Testis (tissue), 3 donors: ENCODE measurements around the gene SCN9A. TPM values are rescaled to one million over a fixed set of nuclear protein-coding genes. Genes with fewer than 3 reads are reported as not detected.

Experiments
- DNase-seq: peaks from one replicate; pipeline ENCODE4 v3.0.0-alpha.2; 2019
- H3K27ac ChIP-seq, 2 donors: fragments of 200-600 bp; sonication (generic); one replicate each; pipeline ENCODE4 v1.5.1; 2019
- H3K27me3 ChIP-seq: fragments of 200-600 bp; sonication (generic); one replicate; pipeline ENCODE4 v1.5.1; 2019
- H3K36me3 ChIP-seq: fragments of 200-600 bp; sonication (generic); one replicate; pipeline ENCODE4 v1.5.1; 2017; ENCODE audit warnings: low read depth; ENCODE audit errors: missing control alignments
- H3K4me1 ChIP-seq: fragments of 200-600 bp; sonication (generic); one replicate; pipeline ENCODE4 v1.5.1; 2019
- H3K4me3 ChIP-seq, 2 donors: fragments of 200-600 bp; sonication (generic); one replicate each; pipeline ENCODE4 v1.5.1; 2017 to 2019
- H3K9me3 ChIP-seq: fragments of 200-600 bp; sonication (generic); one replicate; pipeline ENCODE4 v1.5.1; 2017
- POLR2A ChIP-seq: fragments of 450-650 bp; IDR thresholded peaks from one replicate; pipeline ENCODE4 v1.6.1; 2017; ENCODE audit warnings: antibody characterized with exemption, mild to moderate bottlenecking, moderate library complexity
- WGBS, 2 donors: methylation state at CpG; one replicate each; pipeline ENCODE4 v1.1.5; 2018; 5-methylcytosine and 5-hydroxymethylcytosine counted together
- intact Hi-C: fragments of 100-400 bp; cut with DNase I; formaldehyde crosslinking; loops from one replicate; pipeline ENCODE4 v1.15.1; 2023; ENCODE audit warnings: low total_unique reads
- polyA plus RNA-seq: library from polyadenylated mRNA; stranded (reverse); fragments of 350-450 nt; fragmentation: Illumina TruSeq; extraction: RNeasy Lipid Tissue Mini Kit (QIAGEN cat#74804); gene quantifications from one replicate; pipeline ENCODE4 v1.2.3, GENCODE V29; 2014; ENCODE audit warnings: low read depth, low replicate concordance; ENCODE audit not compliant: insufficient read depth
- total RNA-seq, 2 donors: library from RNA; depleted of rRNA; stranded (reverse); fragments of >200 nt; gene quantifications; one replicate each; pipeline ENCODE4 v1.2.3, GENCODE V29; 2016
- TF ChIP-seq, protein P1 (sequence below), 3 experiments: fragments of 450-650 bp in 2 of 3; fragments of 200-600 bp in 1 of 3; sonication (generic) in 1 of 3; IDR thresholded peaks; one replicate each; pipeline ENCODE4 v1.5.1; 2016 to 2019; ENCODE audit warnings: antibody characterized with exemption in 3 of 3, mild to moderate bottlenecking in 2 of 3, moderate library complexity in 1 of 3

Gene SCN9A
- total and polyA plus RNA-seq, 3 donors from 2014 or later: 7.3 to 117 (median 85.7) TPM

DNA sequence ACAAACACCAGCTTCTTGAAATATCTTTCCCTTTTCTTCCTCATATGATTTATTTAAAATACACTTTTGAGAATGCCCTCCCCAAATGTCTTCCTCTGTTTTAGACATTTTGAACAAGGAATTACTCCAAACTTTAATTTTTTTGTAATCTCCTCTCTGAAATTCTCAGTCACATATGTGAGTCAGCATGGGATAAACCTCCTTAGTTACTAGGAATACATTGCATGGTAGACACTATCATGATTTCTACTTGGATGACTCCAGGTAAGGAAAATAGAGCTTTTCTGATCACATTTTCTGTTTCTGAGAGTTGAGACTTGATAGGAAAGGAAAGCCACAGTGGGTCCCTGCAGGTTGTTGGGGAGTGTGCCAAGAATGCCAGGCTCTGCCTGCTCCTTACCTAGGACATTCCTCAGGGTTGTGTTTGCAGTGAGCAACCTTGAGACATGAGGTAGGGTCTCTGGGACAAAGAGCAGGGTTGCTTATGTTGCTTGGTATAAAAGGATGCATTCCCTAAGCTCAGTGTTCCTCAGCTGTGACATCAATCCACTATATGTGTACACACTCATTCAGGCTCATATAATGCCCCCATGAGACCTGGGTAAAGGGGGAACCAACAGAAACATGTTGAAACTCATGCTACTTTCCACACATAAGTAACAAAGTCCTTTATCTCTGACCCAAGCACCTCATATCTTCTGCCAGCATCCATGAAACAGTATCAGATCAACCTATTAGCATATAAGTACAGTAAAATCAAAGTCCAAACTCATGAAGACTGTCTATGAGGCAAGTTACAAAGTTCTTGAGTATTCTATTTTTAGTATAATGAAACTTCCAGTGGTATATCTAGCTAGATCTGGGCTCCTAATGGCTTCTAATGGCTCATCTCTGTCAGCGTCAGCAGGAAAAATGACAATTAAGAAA, 135.1 kb downstream of the SCN9A start:
- TF ChIP-seq POLR2A: no peak
- TF ChIP-seq, protein P1, sequence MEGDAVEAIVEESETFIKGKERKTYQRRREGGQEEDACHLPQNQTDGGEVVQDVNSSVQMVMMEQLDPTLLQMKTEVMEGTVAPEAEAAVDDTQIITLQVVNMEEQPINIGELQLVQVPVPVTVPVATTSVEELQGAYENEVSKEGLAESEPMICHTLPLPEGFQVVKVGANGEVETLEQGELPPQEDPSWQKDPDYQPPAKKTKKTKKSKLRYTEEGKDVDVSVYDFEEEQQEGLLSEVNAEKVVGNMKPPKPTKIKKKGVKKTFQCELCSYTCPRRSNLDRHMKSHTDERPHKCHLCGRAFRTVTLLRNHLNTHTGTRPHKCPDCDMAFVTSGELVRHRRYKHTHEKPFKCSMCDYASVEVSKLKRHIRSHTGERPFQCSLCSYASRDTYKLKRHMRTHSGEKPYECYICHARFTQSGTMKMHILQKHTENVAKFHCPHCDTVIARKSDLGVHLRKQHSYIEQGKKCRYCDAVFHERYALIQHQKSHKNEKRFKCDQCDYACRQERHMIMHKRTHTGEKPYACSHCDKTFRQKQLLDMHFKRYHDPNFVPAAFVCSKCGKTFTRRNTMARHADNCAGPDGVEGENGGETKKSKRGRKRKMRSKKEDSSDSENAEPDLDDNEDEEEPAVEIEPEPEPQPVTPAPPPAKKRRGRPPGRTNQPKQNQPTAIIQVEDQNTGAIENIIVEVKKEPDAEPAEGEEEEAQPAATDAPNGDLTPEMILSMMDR (IDR thresholded peaks at IDR 0.05): no peak
- H3K9me3 ChIP-seq: no peaks in the 10 kb centered on the region
- 90 to 93% methylated on average over 1 of the region's 1 CpG for WGBS, 2 donors
- intact Hi-C loops: no loop called here
- no peak overlapping the region for H3K4me3 ChIP-seq
- no peak for DNase-seq
- H3K27me3 ChIP-seq: no peaks in the 10 kb centered on the region
- H3K36me3 ChIP-seq: no peaks in the 10 kb centered on the region
- H3K4me1 ChIP-seq: no peaks in the 10 kb centered on the region
- no peak overlapping the region for H3K27ac ChIP-seq

DNA sequence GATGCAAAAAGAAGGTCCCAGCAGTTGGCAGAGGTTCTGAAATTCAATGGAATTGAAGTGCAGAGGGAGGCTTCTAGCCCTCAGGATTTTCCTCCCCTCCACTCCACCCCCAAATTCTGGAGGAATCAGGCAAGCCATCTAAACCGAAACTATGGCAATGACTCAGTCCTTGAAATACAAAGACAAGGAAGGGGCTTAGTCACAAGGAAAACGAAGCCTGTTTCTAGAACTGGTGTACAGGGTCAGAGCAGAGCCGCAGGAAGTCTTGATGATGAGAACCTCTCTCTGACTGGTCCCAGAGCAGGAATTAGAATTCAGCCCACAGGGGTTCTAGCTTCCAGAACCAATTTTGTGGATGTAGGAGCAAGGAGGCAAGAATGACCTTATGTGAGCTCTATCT, 136.2 kb downstream of the SCN9A start:
- TF ChIP-seq POLR2A: no peak
- TF ChIP-seq, protein P1 (IDR thresholded peaks at IDR 0.05): no peak
- H3K27ac ChIP-seq: no peak overlapping the region
- H3K36me3 ChIP-seq: no peaks in the 10 kb centered on the region
- intact Hi-C loops: no loop called here
- H3K4me3 ChIP-seq: no peak overlapping the region
- no peak for DNase-seq
- H3K4me1 ChIP-seq: no peaks in the 10 kb centered on the region
- H3K9me3 ChIP-seq: no peaks in the 10 kb centered on the region
- no peaks in the 10 kb centered on the region for H3K27me3 ChIP-seq
- WGBS, 2 donors: 91 to 93% methylated on average over 3 of the region's 3 CpGs

DNA sequence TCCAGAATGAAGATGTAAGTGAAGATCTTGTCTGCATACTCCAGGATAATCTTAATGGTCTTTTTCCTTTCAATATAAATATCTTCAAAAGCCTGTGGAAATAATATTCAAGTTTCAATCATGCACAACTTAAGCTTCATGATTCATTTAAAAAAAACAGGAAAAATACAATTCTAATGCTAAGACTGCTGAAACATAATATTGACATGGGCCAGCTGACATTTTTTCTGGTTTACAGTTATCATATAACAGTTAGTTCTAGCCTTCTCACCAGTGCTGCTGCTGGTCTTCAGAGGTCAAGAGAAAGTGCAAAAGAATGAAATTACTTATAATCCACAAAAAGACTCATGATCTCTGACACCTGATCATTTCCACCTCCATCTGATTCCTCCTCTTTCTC, 137.6 kb downstream of the SCN9A start:
- H3K4me3 ChIP-seq: no peak overlapping the region
- intact Hi-C loops: no loop called here
- DNase-seq: no peak
- H3K27me3 ChIP-seq: no peaks in the 10 kb centered on the region
- no peaks in the 10 kb centered on the region for H3K9me3 ChIP-seq
- H3K36me3 ChIP-seq: no peaks in the 10 kb centered on the region
- H3K27ac ChIP-seq: no peak overlapping the region
- H3K4me1 ChIP-seq: no peaks in the 10 kb centered on the region
- TF ChIP-seq, protein P1 (IDR thresholded peaks at IDR 0.05): no peak
- no peak for TF ChIP-seq POLR2A

DNA sequence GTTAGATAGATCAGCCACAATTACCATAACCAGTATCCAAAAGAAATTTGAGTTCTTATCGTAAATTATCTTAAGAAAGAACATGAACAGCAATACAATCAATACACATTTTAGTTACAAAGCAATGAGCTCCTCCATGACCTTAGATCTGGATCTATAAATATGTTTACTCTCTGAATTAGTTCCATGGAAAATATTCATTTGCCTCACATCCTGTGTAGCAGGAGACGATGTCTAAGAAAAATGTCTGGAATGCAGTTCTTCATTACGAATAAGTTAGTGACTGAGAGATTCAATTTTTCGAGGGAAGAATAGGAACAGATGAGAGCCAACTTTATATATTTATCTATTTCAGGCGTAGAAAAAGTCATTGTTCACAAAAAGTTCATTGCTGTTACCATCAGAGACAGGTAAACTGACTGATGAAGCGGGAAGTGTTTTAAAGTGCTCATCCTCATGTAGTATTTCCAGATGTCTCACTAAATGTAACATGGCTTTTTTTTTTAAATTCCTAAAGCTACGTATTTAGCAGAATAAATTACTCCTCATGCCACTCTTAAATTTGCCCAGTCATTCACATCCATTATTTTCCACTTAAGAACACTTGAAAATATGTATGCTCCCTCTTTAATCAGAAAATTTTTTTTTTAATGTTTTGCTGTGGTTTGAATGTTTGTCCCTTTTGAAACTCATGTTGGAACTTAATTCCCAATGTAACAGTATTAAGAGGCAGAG, 141.5 kb downstream of the SCN9A start:
- no peaks in the 10 kb centered on the region for H3K4me1 ChIP-seq
- H3K27me3 ChIP-seq: no peaks in the 10 kb centered on the region
- H3K9me3 ChIP-seq: no peaks in the 10 kb centered on the region
- H3K27ac ChIP-seq: no peak overlapping the region
- intact Hi-C loops: no loop called here
- TF ChIP-seq POLR2A: no peak
- TF ChIP-seq, protein P1 (IDR thresholded peaks at IDR 0.05): no peak
- H3K36me3 ChIP-seq: no peaks in the 10 kb centered on the region
- no peak for DNase-seq
- 75 to 77% methylated on average over 7 of the region's 7 CpGs for WGBS, 2 donors
- H3K4me3 ChIP-seq: no peak overlapping the region
